ENCODE results near the gene SNX25.

GRCh38 chr4:185278716-185279115 is 69.3 kb downstream of the SNX25 start:
- TF ChIP-seq CTCF (IDR thresholded peaks at IDR 0.05; ENCODE audit: low read length), result no peak
- no peak for TF ChIP-seq EZH2 (IDR thresholded peaks at IDR 0.05; ENCODE audit: borderline replicate concordance, low read length)
